ENCODE results near the gene RSL1D1.
"Not testable (repeated sequence)": the region's sequence is repeated elsewhere in the genome, so short reads cannot be mapped to it uniquely, and the experiment has no call there.

The RSL1D1 gene

GRCh38 chr16:11797957-11798299 is 53.4 kb downstream of the RSL1D1 start:
- no peak for DNase-seq (ENCODE audit: low read depth in 2 of 2)

- peak; percentile 83 to 93 for DNase-seq (ENCODE audit: low read depth in 2 of 2)
Measured at GRCh38 chr16:11797166-11797956, 54.0 kb downstream of the RSL1D1 start, which contains the start of gene ZC3H7A. Gene ZC3H7A, minus strand, starts transcription at chr16:11797258. Its CDS starts 14,904 bp downstream, at chr16:11782354.

DNA sequence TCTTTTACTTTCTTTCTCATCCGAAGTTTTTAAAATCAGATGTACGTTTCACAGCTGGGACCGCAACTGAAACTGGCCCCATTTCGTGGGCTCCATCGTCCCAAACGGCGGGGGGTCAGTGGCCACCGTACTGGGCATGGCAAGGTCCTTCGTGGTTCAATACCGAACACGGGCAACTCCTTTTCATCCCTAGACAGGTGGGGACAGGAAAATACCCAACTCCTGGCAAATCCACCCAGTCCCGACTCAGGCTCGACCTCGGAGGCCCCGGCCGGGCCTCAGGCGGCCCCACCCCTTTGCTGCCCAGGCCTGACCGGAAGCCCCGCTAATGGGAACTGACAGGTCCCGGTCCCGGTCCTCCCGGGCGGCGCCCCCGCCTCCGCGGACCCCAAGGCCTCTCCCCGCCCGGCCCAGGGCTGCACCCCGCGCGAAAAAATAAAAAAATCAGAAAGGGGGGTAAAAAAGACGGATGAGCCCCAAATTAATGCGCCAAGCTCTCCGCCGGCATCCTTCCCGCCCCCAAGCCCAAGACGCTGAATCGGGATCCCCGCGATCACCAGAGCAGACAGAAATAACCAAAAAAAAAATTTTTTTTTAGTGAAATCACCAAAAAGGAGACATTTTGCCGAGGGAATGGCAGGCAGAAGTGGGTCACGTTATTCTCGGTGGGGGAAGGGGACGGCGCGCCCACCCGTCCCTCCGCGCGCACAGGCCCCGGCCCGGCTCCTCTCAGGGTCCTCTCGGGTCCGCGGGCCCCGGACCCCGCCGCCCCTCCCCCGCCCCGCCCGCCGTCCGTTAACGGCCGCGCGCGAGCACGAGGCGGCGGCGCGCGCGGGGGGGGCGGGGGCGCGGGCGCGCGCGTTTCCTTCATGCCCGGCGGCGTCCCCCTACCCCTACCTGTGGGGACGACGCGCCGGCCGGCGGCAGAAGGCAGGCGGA is 54.8 kb downstream of the RSL1D1 start:
- no peak for DNase-seq (ENCODE audit: low read depth in 2 of 2)

DNA sequence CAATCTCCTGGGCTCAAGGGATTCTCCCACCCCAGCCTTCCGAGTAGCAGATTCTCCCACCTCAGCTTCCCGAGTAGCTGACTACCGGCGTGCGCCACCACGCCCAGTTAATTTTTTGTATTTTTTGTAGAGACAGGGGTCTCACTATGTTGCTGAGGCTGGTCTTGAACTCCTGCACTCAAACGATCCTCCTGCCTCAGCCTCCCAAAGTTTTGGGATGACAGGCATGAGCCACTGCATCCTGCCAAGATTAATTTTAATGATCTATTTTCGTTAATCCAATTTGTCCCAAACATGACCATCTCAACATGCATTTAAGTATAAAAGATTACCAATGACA is 55.5 kb downstream of the RSL1D1 start:
- DNase-seq (ENCODE audit: low read depth in 2 of 2): no peak

GRCh38 chr16:11794996-11795886 is 56.1 kb downstream of the RSL1D1 start:
- DNase-seq (ENCODE audit: low read depth in 2 of 2): no peak

DNA sequence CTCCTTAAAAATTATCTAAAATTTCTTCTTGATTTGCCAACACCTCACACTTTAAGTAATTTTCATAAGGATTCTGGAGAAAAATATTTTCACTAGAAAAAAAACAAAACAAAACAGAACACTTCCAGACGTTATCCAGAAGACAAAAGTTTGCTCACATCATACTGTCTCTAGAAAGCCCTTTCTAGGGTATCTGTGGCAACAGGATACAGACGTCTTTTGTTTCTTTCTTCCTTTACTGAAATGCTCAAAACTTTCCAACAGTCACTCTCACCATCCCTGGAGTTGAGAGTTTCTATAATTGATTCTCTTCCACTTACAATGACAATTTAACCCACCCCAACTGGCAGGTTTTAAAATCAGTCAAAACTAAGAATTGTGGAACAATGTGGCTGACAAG is 56.9 kb downstream of the RSL1D1 start:
- DNase-seq (ENCODE audit: low read depth in 2 of 2): no peak

DNA sequence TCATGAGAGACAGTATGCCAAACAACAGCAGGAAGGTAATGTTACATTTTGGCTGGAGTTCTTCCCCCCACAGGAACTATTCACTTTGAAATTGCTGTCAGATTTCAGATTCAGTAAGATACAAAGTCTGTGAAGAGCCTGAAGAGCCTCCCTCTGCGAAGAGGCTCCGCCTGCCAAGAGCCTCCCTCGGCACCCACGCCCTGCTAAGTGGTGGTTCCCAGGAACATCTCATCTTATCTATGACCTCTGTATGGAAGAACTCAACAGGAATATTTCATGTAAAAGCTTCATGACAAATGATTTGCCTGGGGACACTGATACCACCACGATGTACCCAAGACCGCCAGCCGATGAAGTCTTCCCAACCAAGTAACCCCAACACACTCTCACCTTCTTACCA is 57.5 kb downstream of the RSL1D1 start:
- DNase-seq (ENCODE audit: low read depth in 2 of 2): no peak

DNA sequence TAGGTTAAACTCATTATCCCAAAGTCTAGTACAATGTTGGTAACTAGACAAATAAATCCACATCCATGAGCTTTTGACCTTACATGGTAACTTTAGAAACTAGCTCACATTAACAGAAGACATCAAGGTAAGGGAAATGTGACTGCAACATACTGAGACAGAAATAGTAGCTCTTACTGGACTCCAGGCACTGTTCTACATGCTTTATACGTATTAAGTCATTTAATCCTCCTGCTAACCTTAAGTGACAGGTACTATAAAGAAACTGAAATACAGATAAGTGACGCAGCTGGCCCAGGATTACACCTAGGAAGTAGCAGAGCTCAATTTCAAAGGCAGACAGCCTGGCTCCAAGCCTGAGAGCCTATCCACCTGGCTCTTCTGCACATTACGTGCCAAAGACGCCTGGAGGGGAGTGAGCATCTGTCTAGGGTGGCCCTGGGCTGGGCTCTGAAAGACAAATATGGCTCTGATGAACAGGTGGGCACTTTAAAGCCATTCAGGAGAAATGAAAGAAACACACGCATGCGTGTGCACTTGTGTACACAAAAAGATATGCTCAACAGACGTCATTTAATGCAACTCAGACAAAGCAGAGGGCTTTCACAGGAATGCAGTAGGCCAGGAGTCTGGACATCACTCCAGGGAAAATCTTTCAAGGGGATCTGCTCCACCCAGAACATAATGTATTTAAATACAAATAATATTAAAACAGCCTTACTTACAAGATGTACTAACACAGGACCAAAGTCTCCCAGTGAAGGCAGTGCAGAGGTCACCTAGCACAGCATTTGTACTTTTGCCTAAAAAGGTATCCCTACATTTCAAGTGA is 58.7 kb downstream of the RSL1D1 start:
- no peak for DNase-seq (ENCODE audit: low read depth in 2 of 2)

DNA sequence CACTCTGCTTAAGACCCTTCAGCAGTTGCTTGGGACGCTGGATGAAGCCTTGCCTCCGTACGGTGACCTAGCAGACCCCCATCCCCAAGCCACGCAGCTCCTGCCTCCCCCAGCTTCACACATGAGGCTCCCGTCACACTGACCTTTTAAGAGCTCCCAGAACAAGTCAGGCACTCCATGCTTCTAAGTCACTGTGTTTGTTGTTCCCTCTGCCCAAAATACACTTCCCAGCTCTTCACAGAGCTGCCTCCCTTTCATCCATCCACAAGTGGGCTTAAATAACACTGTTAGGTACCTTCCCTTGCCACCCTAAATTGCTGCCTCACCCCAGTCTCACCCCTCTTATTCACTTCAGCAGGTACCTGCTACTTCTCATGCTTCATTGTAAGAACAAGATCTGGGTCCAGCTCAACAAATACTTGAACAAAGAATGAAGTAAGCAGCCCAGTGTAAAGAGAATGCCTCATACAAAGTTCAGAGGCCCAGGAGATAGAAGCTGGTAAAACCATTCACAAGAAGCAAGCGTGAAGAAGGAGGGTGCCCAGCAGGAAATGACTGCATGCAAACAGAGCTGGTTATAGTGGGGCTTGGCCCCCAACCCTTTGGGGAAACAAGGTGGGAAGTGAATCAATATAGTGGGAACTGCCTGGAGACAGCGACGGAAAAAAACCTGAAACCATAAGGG is 60.1 kb downstream of the RSL1D1 start:
- no peak for DNase-seq (ENCODE audit: low read depth in 2 of 2)

DNA sequence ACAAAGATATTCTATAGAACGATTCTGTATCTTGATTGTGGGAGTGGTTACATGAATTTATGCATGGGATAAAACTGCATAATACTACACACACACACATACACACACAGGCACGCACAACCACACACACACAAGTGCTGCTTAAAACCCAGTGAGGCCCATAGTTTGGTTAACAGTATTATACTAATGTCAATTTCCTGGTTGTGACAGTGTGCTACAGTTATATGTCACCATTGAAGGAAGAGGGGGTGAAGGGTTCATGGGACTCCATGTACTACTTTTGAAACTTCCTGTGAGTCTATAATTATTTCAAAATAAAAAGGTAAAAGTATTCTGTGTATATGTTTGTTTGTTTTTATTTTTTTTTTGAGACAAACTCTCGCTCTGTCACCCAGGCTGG is 62.4 kb downstream of the RSL1D1 start:
- DNase-seq (ENCODE audit: low read depth in 2 of 2): no peak

GRCh38 chr16:11784980-11785599 is 66.3 kb downstream of the RSL1D1 start:
- DNase-seq (ENCODE audit: low read depth in 2 of 2): not testable (repeated sequence)

DNA sequence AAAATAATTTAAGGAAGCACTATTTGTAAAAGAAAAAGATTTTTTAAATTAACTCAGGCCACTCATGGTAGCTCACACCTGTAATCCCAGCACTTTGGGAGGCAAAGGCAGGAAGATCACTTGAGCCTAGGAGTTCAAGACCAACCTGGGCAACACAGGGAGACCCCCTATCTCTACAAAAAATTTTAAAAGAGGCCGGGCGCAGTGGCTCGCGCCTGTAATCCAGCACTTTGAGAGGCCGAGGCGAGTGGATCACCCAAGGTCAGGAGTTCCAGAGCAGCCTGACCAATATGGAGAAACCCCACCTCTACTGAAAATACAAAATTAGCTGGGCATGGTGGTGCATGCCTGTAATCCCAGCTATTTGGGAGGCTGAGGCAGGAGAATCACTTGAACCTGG is 67.0 kb downstream of the RSL1D1 start:
- DNase-seq (ENCODE audit: low read depth in 2 of 2): not testable (repeated sequence)

- DNase-seq (ENCODE audit: low read depth in 2 of 2): no peak
Measured at GRCh38 chr16:11784038-11784369, 67.3 kb downstream of the RSL1D1 start.

All from stimulated activated CD8-positive, alpha-beta memory T cell treated with anti-CD3 and anti-CD28 coated beads, Interleukin-7, amount 100 ng/mL, for 4 hours (primary cell).